Left lung (tissue), 10 donors: ENCODE data around the gene NAALADL2. TPM values are rescaled to one million over a fixed set of nuclear protein-coding genes. Genes with fewer than 3 reads are reported as not detected.
A peak's percentile ranks its signal among the peaks of the same experiment; 100 is the strongest.
"Not testable (repeated sequence)": the region's sequence is repeated elsewhere in the genome, so short reads cannot be mapped to it uniquely, and the experiment has no call there.

Experiments
- ATAC-seq: fragments of 200-7000 bp; cut with Tn5 transposase; one replicate; pipeline ENCODE4 v1.9.1; 2020; ENCODE audit warnings: moderate library complexity
- DNase-seq, 4 donors: peaks; one replicate each; pipeline ENCODE4 v3.0.0-alpha.2; 2013 to 2020
- H3K27ac ChIP-seq, 2 donors: fragments of 200-600 bp; sonication (generic) in 1 of 2; one replicate each; pipeline versions ENCODE4 v1.5.0 to v1.8.0; 2020 to 2021
- H3K27me3 ChIP-seq, 2 donors: fragments of 200-600 bp; sonication (generic) in 1 of 2; one replicate each; pipeline versions ENCODE4 v1.5.0 to v1.8.0; 2020 to 2021
- H3K36me3 ChIP-seq, 2 donors: fragments of 200-600 bp; sonication (generic) in 1 of 2; one replicate each; pipeline versions ENCODE4 v1.5.0 to v1.8.0; 2020 to 2021
- H3K4me1 ChIP-seq, 2 donors: fragments of 200-600 bp; one replicate each; pipeline ENCODE4 v1.8.0; 2021
- H3K4me3 ChIP-seq, 2 donors: fragments of 200-600 bp; sonication (generic) in 1 of 2; one replicate each; pipeline versions ENCODE4 v1.5.0 to v1.8.0; 2020 to 2021; ENCODE audit warnings: mild to moderate bottlenecking in 1 of 2
- H3K9me3 ChIP-seq, 2 donors: fragments of 200-600 bp; sonication (generic) in 1 of 2; one replicate each; pipeline versions ENCODE4 v1.5.0 to v1.8.0; 2020 to 2021
- CTCF ChIP-seq, 2 donors: fragments of 200-600 bp; sonication (generic) in 1 of 2; IDR thresholded peaks; one replicate each; pipeline versions ENCODE4 v1.5.0 to v1.8.0; 2021; ENCODE audit warnings: antibody characterized with exemption in 2 of 2
- intact Hi-C, 2 donors: fragments of 100-400 bp; cut with DNase I; formaldehyde crosslinking; loops; one replicate each; pipeline versions ENCODE4 v1.11.2 to v1.14.2; 2022
- polyA plus RNA-seq, 6 donors: library from polyadenylated mRNA; unstranded; fragments of 120-200 nt; gene quantifications; one replicate each; pipeline ENCODE4 v1.2.1, GENCODE V29; 2013; ENCODE audit not compliant: insufficient read length in 6 of 6
- total RNA-seq, 2 donors: library from RNA; stranded (reverse); fragmentation: NEBNext Ultra II Directional; extraction: Animal tissue kit (Norgen Biotek cat#: 25700); gene quantifications; one replicate each; pipeline ENCODE4 v1.2.1, GENCODE V29; 2021
- donor health status: DM: no; HTN: yes; CAD: no.
- donor health status: DM: no; HTN: no; CAD: no.

Gene NAALADL2
- total and polyA plus RNA-seq, 8 donors, result 9.8 to 23.3 (median 17.8) TPM

GRCh38 chr3:175605851-175606250 is 746.7 kb downstream of the NAALADL2 start:
- Histone ChIP-seq H3K9me3 (no peaks in the 10 kb centered on the region), H3K27me3 (no peaks in the 10 kb centered on the region), H3K4me3 (no peak overlapping the region), H3K4me1 (no peaks in the 10 kb centered on the region), H3K36me3 (no peaks in the 10 kb centered on the region), H3K27ac (no peak overlapping the region)
- DNase-seq (no peak), ATAC-seq (no peak)
- intact Hi-C loops, result no loop called here
- TF ChIP-seq CTCF (IDR thresholded peaks at IDR 0.05), result no peak

GRCh38 chr3:175606650-175607318 is 747.6 kb downstream of the NAALADL2 start:
- no peak overlapping the region for H3K27ac ChIP-seq
- no peaks in the 10 kb centered on the region for H3K4me1 ChIP-seq
- DNase-seq (no peak), ATAC-seq (no peak)
- H3K9me3 ChIP-seq, result no peaks in the 10 kb centered on the region
- intact Hi-C loops, result no loop called here
- no peaks in the 10 kb centered on the region for H3K27me3 ChIP-seq
- TF ChIP-seq CTCF (IDR thresholded peaks at IDR 0.05), result no peak
- H3K36me3 ChIP-seq, result no peaks in the 10 kb centered on the region
- no peak overlapping the region for H3K4me3 ChIP-seq

- H3K4me3 ChIP-seq, result no peak overlapping the region
- H3K36me3 ChIP-seq, result no peaks in the 10 kb centered on the region
- ATAC-seq (no peak), DNase-seq (no peak)
- no peak for TF ChIP-seq CTCF (IDR thresholded peaks at IDR 0.05)
- H3K9me3 ChIP-seq, result no peaks in the 10 kb centered on the region
- no peaks in the 10 kb centered on the region for H3K4me1 ChIP-seq
- H3K27ac ChIP-seq, result no peak overlapping the region
- H3K27me3 ChIP-seq, result no peaks in the 10 kb centered on the region
- intact Hi-C loops, result no loop called here
These were observed 749.2 kb downstream of the NAALADL2 start for GRCh38 chr3:175608356-175608755.

GRCh38 chr3:175608911-175609310 is 749.8 kb downstream of the NAALADL2 start:
- H3K4me3 ChIP-seq, result no peak overlapping the region
- H3K4me1 ChIP-seq, result no peaks in the 10 kb centered on the region
- no peaks in the 10 kb centered on the region for H3K27me3 ChIP-seq
- ATAC-seq, result no peak
- TF ChIP-seq CTCF (IDR thresholded peaks at IDR 0.05), result no peak
- no peaks in the 10 kb centered on the region for H3K9me3 ChIP-seq
- no peaks in the 10 kb centered on the region for H3K36me3 ChIP-seq
- H3K27ac ChIP-seq, result no peak overlapping the region
- no peak for DNase-seq
- intact Hi-C loops, result no loop called here

- TF ChIP-seq CTCF (IDR thresholded peaks at IDR 0.05), result no peak
- no peaks in the 10 kb centered on the region for H3K36me3 ChIP-seq
- no peak overlapping the region for H3K27ac ChIP-seq
- no peaks in the 10 kb centered on the region for H3K4me1 ChIP-seq
- intact Hi-C loops, result no loop called here
- ATAC-seq (no peak), DNase-seq (no peak)
- no peak overlapping the region for H3K4me3 ChIP-seq
- no peaks in the 10 kb centered on the region for H3K27me3 ChIP-seq
- peaks cover 0 to 5% of the 10 kb centered on the region in 2 donors for H3K9me3 ChIP-seq
These were observed 753.5 kb downstream of the NAALADL2 start for GRCh38 chr3:175612487-175613196.

GRCh38 chr3:175614107-175614506 is 755.0 kb downstream of the NAALADL2 start:
- H3K27me3 ChIP-seq, ATAC-seq, H3K27ac ChIP-seq, H3K4me1 ChIP-seq, H3K36me3 ChIP-seq, H3K4me3 ChIP-seq, intact Hi-C loops: not testable (repeated sequence)
- DNase-seq, result peak in 1 of 4 donors; percentile 40
- H3K9me3 ChIP-seq, result peaks cover 0 to 11% of the 10 kb centered on the region in 2 donors
